PC-3 (cell line): ENCODE data around the gene NHLRC2. TPM values are rescaled to one million over a fixed set of nuclear protein-coding genes. Genes with fewer than 3 reads are reported as not detected.

Experiments used
- ATAC-seq: fragments of 200-7000 bp; cut with Tn5 transposase; 2 replicates; pipeline ENCODE4 v1.9.1; 2020; ENCODE audit warnings: mild to moderate bottlenecking, moderate library complexity
- BruUV-seq: library from RNA; stranded (reverse); fragments of 400-500 nt; replicated peaks from 2 replicates; lab custom pipeline; 2021; lab: Mats Ljungman, UMichigan
- CTCF ChIA-PET: fragments of 300-600 bp; sonication (Branson Sonifier 250); formaldehyde crosslinking; loops from one replicate; lab custom pipeline; 2022; ENCODE audit warnings: antibody characterized with exemption; lab: Charles Lee
- POLR2A ChIA-PET: fragments of 300-600 bp; sonication (Branson Sonifier 250); formaldehyde crosslinking; loops from one replicate; lab custom pipeline; 2022; ENCODE audit warnings: antibody characterized with exemption; ENCODE audit not compliant: unreplicated experiment; lab: Charles Lee
- DNase-seq: peaks from one replicate; pipeline ENCODE4 v3.0.0-alpha.2; 2015
- H2AFZ ChIP-seq: fragments of 300-600 bp; sonication (generic); 2 replicates; pipeline ENCODE4 v1.6.0; 2016; ENCODE audit warnings: antibody characterized with exemption, low read length
- H3F3A ChIP-seq: fragments of 300-600 bp; sonication (generic); one replicate; pipeline ENCODE4 v1.6.0; 2017; ENCODE audit warnings: antibody characterized with exemption, low read length, control low read depth, mild to moderate bottlenecking; ENCODE audit not compliant: unreplicated experiment
- H3K27ac ChIP-seq: fragments of 300-600 bp; sonication (generic); 2 replicates; pipeline ENCODE4 v1.5.1; 2016; ENCODE audit warnings: mild to moderate bottlenecking, low read length
- H3K27me3 ChIP-seq: fragments of 300-600 bp; sonication (generic); 2 replicates; pipeline ENCODE4 v1.6.1; 2016; ENCODE audit warnings: low read length, mixed read lengths
- H3K36me3 ChIP-seq: fragments of 300-600 bp; sonication (generic); 2 replicates; pipeline ENCODE4 v1.6.1; 2016; ENCODE audit warnings: low read depth, mixed run types, low read length, mixed read lengths
- H3K4me1 ChIP-seq: fragments of 300-600 bp; sonication (generic); 2 replicates; pipeline ENCODE4 v1.5.1; 2016; ENCODE audit warnings: low read length; ENCODE audit not compliant: insufficient read depth
- H3K4me2 ChIP-seq: fragments of 300-600 bp; sonication (generic); 2 replicates; pipeline ENCODE4 v1.6.0; 2016; ENCODE audit warnings: low read length
- H3K4me3 ChIP-seq: fragments of 300-600 bp; sonication (generic); 2 replicates; pipeline ENCODE4 v1.5.1; 2016; ENCODE audit warnings: mild to moderate bottlenecking, low read length, mixed read lengths
- H3K79me2 ChIP-seq: fragments of 300-600 bp; sonication (generic); 2 replicates; pipeline ENCODE4 v1.6.1; 2017; ENCODE audit warnings: low read length, mixed read lengths
- H3K9ac ChIP-seq: fragments of 300-600 bp; sonication (generic); 2 replicates; pipeline ENCODE4 v1.6.0; 2016; ENCODE audit warnings: mild to moderate bottlenecking, low read length
- H3K9me2 ChIP-seq: fragments of 300-600 bp; sonication (generic); replicated peaks from 2 replicates; pipeline ENCODE4 v1.6.1; 2016; ENCODE audit warnings: mixed run types, low read length, mixed read lengths
- H3K9me3 ChIP-seq: fragments of 300-600 bp; sonication (generic); 2 replicates; pipeline ENCODE4 v1.6.1; 2016; ENCODE audit warnings: low read length, mixed read lengths
- H4K20me1 ChIP-seq: fragments of 300-600 bp; sonication (generic); 2 replicates; pipeline ENCODE4 v1.6.1; 2016; ENCODE audit warnings: low read length, mixed read lengths
- EZH2 ChIP-seq: fragments of 300-600 bp; sonication (generic); IDR thresholded peaks from one replicate; pipeline ENCODE4 v1.6.1; 2017; ENCODE audit warnings: antibody characterized with exemption, mild to moderate bottlenecking, low read length; ENCODE audit not compliant: unreplicated experiment
- EZH2phosphoT487 ChIP-seq: fragments of 300-600 bp; sonication (generic); IDR thresholded peaks from 2 replicates; pipeline ENCODE4 v1.6.1; 2018; ENCODE audit warnings: mild to moderate bottlenecking, antibody characterized with exemption, low read length, borderline replicate concordance
- intact Hi-C: fragments of 100-400 bp; cut with micrococcal nuclease; formaldehyde crosslinking; loops from 2 replicates; pipeline ENCODE4 v1.9.0; 2023
- total RNA-seq: library from RNA; depleted of rRNA; stranded (reverse); fragments of >200 nt; gene quantifications from 2 replicates; pipeline ENCODE4 v1.2.3, GENCODE V29; 2014
- TF ChIP-seq, protein P1 (sequence below): fragments of 300-600 bp; sonication (generic); conservative IDR thresholded peaks from 2 replicates; pipeline ENCODE4 v1.5.1; 2017; ENCODE audit warnings: antibody characterized with exemption, low read depth, mild to moderate bottlenecking, low read length

Gene NHLRC2
- total RNA-seq, 1 experiment from 2014 or later, result 17.5 TPM

DNA sequence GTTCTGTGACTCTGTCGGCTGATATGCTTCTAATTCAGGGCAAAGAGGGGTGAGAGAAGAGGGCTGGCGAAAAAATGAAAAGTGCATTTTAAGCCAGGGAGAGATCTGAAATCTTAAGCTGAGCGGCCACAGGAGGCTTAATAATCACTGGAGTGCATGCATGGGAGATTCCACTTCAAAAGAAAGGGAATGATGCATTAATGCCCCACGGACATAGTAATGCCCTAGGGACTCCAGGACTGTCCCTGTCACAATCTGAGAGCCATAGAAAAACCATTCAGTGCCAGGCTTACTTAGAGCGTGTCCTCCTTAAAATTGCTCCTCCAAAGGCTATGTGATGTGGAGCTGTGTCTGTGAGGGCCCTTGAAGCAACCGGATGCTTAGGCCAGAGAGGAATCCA lies 75.1 kb downstream of the NHLRC2 start:
- no peaks in the 10 kb centered on the region for H3K27me3 ChIP-seq
- H3K4me2 ChIP-seq, result no peak overlapping the region
- POLR2A ChIA-PET, result interaction anchor here (0.6 kb wide), 1 partner anchor 14 kb away, joined by 3 read pairs; no protein-coding TSS in a partner anchor
- ATAC-seq (no peak), DNase-seq (no peak)
- intact Hi-C loops, result no loop called here
- no peak overlapping the region for H2AFZ ChIP-seq
- 0 out of 2 replicates have a peak, but pooled peaks cover 5% of the 10 kb centered on the region for H3K9me3 ChIP-seq
- no peak overlapping the region for H3K27ac ChIP-seq
- CTCF ChIA-PET, result no interaction called here
- H4K20me1 ChIP-seq, result no peaks in the 10 kb centered on the region
- H3F3A ChIP-seq, result no peaks in the 10 kb centered on the region
- no peaks in the 10 kb centered on the region for H3K79me2 ChIP-seq
- H3K9me2 ChIP-seq, result no peaks in the 10 kb centered on the region
- no TSS peak for BruUV-seq
- no peaks in the 10 kb centered on the region for H3K36me3 ChIP-seq
- H3K4me1 ChIP-seq, result no peaks in the 10 kb centered on the region
- TF ChIP-seq EZH2phosphoT487 (no peak), EZH2 (no peak)
- TF ChIP-seq, protein P1, sequence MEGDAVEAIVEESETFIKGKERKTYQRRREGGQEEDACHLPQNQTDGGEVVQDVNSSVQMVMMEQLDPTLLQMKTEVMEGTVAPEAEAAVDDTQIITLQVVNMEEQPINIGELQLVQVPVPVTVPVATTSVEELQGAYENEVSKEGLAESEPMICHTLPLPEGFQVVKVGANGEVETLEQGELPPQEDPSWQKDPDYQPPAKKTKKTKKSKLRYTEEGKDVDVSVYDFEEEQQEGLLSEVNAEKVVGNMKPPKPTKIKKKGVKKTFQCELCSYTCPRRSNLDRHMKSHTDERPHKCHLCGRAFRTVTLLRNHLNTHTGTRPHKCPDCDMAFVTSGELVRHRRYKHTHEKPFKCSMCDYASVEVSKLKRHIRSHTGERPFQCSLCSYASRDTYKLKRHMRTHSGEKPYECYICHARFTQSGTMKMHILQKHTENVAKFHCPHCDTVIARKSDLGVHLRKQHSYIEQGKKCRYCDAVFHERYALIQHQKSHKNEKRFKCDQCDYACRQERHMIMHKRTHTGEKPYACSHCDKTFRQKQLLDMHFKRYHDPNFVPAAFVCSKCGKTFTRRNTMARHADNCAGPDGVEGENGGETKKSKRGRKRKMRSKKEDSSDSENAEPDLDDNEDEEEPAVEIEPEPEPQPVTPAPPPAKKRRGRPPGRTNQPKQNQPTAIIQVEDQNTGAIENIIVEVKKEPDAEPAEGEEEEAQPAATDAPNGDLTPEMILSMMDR, result no peak
- no peak overlapping the region for H3K9ac ChIP-seq
- H3K4me3 ChIP-seq, result no peak overlapping the region

DNA sequence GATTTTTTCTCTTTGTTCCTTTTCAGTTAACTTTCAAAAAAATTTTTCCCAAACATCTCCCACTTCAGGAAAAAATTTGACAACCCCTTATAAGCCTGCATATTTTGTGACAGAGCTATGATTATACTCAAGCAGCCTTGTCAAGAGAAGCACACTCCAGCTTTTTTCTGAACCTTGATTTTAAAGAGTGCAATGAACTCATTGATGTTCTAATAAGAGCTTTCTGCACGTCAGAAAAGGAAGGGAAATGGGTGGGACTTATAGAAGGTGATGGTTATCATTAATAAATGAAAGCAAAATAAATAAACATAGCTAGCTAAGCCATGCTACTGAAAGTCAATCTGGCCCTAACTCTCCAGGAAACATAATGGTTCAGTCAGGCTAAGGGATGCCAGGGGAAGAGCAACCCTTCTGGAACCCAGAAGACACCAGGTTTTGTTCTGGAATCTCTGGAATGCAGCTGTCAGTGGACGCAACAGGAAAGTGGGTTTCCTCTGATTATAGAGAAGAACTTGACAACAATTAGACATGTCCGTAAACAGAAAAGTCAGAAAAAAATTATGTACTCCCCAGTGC lies 76.1 kb downstream of the NHLRC2 start:
- POLR2A ChIA-PET, result interaction anchor here (0.7 kb wide), 1 partner anchor 250 kb away, joined by 5 read pairs; no protein-coding TSS in a partner anchor
- no peaks in the 10 kb centered on the region for H3F3A ChIP-seq
- no peaks in the 10 kb centered on the region for H3K27me3 ChIP-seq
- intact Hi-C loops, result no loop called here
- no peak overlapping the region for H3K4me3 ChIP-seq
- no peaks in the 10 kb centered on the region for H3K9me3 ChIP-seq
- H3K36me3 ChIP-seq, result no peaks in the 10 kb centered on the region
- DNase-seq (no peak), ATAC-seq (no peak)
- H3K9ac ChIP-seq, result no peak overlapping the region
- H3K4me1 ChIP-seq, result no peaks in the 10 kb centered on the region
- no peak overlapping the region for H2AFZ ChIP-seq
- no peaks in the 10 kb centered on the region for H4K20me1 ChIP-seq
- no peak overlapping the region for H3K4me2 ChIP-seq
- TF ChIP-seq, protein P1, result no peak
- TF ChIP-seq EZH2phosphoT487 (no peak), EZH2 (no peak)
- no peaks in the 10 kb centered on the region for H3K79me2 ChIP-seq
- BruUV-seq, result no TSS peak
- H3K27ac ChIP-seq, result no peak overlapping the region
- CTCF ChIA-PET, result no interaction called here
- H3K9me2 ChIP-seq, result no peaks in the 10 kb centered on the region

DNA sequence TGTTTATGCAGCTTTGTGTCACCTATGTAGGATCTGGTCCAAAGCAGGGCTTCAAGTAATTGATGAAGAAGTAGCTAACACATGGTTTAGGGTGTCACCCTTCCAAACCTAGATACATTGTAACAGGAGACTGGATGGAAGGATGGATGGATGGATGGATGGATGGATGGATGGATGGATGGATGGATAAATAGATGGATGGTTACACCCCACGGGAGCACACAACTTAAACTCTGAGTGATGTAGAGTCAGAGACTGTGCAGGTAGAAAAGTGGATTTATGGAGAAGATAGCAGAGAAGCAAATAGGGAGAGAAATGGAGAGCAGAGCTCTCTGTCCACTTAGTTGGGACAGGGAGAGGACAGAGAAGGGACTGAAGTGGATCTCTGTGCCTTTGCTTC lies 78.4 kb downstream of the NHLRC2 start:
- TF ChIP-seq EZH2phosphoT487 (no peak), EZH2 (no peak)
- TF ChIP-seq, protein P1, result no peak
- Histone ChIP-seq H3K27ac (no peak overlapping the region), H3K9me2 (no peaks in the 10 kb centered on the region), H3K4me1 (no peaks in the 10 kb centered on the region), H2AFZ (no peak overlapping the region), H3K4me3 (no peak overlapping the region), H3K36me3 (no peaks in the 10 kb centered on the region), H3K79me2 (no peaks in the 10 kb centered on the region), H3K9me3 (no peaks in the 10 kb centered on the region), H3K9ac (no peak overlapping the region), H3K27me3 (no peaks in the 10 kb centered on the region), H3K4me2 (no peak overlapping the region), H4K20me1 (no peaks in the 10 kb centered on the region), H3F3A (no peaks in the 10 kb centered on the region)
- BruUV-seq, result no TSS peak
- DNase-seq (no peak), ATAC-seq (no peak)
- ChIA-PET CTCF (no interaction called here), POLR2A (no interaction called here)
- intact Hi-C loops, result no loop called here
